Measurements from ENCODE around the gene NGEF.

The NGEF gene

DNA sequence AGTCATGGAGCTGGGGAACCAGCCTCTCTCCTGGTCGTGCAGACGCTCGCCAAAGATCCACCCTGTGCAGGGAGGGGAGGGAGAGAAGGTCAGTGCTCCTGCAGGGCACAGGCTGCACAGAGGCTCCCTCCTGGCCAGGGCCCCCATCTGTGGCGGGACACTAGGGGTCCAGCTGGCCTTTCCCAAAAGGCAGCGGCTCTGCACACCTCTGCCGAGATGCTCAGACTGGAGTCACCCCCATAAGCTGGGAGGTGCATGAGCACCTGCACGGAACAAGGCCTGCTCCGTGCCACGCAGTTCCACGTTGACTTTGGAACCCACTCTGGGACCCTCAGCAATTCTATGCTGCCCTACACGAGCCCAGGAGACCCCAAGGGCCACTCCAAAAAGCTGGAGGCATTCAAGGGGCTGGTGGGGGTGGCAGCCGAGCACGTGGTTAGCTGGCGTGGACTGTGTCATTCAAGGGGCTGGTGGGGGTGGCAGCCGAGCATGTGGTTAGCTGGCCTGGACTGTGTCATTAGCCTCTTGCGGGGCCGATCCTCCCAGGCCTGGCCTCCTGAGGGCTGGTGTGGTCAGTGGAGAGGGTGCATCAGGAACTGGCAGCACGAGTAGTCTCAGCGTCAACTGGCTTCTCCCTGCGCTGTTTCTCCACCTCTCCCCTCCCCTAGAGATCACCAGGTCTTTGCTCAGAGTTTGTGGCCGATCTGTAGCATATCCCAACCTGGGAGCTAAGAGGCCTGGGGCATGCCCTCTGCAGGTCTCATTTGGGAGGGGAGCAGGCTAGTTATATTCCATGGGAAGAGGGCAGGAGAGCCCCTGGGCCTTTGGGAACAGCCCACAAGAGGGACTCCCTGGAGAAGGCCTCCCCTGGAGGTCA, 133.2 kb downstream of the NGEF start:
- no peak for DNase-seq

- DNase-seq = no peak
Observed at GRCh38 chr2:232878855-232879617, 134.0 kb downstream of the NGEF start.

- DNase-seq = no peak
Observed at GRCh38 chr2:232877940-232878511, 135.0 kb downstream of the NGEF start.

GRCh38 chr2:232876978-232877441, 136.0 kb downstream of the NGEF start:
- DNase-seq = no peak

- DNase-seq = no peak
Observed at GRCh38 chr2:232876161-232876977, 136.7 kb downstream of the NGEF start.

GRCh38 chr2:232875256-232876121, 137.6 kb downstream of the NGEF start:
- DNase-seq = no peak

GRCh38 chr2:232874677-232875223, 138.3 kb downstream of the NGEF start:
- no peak for DNase-seq

DNA sequence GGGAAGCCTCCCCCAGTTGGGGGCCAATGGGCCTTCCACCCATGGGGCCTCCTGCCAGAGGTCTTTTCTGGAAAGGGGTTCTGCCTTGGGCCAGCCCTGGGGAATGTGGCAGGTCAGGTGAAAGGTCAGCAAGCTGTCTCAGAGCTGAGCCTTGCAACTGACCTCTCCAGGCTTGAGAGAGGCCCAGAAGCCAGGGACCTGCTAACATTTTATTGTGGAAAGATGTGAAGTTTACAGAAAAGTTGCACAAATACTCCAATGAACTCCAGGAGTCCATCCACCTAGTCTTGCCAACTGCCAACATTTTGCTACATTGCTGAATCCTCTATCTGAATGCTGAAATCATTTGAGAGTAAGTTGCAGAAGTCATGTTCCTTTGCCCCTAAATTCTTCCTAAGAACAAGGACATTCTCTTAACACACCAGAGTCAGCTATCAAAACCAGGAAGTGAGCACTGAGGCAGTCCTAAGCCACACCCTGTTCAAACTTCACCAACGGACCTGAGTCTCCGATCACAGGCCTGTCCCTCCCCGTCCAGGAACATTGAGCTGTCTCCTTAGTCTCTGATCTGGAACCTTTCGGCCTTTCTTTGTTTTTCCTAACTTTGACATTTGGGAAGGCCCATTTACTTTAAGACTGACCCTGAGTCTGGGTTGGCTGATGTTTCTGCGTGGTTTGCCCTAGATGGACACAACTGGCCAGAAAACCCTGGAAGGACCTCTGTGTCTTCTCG, 139.0 kb downstream of the NGEF start:
- DNase-seq = no peak

DNA sequence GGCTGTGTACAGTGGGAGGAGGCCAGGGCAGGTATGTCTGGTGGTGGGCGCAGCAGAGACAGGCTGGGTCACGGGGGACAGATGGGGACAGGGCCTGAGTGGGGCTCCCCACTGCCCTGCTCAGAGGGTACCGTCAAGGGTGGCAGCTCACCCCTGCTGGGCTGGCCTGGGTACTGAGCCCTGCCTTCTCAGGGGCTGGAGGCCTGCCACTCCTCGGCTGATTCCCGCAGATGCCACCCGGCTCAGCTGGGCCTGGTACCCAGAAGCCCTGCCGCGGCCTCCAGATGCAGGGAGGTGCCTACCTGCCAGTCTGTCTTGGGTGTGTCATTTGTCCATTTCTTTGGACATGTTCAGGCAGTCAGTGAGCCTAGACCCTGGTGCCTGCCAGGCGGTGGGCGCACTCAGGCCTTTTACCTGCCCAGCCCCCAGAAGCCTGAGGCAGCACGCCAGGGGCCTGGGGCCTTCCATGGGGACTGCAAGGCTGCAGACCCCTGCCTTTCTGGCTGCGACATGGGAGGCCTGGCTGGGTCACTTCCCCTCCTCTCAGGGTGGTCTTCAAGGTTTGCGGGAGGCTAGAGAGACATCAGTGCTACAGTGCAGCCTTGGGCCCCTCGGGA, 139.7 kb downstream of the NGEF start:
- DNase-seq = no peak

GRCh38 chr2:232872826-232873225, 140.2 kb downstream of the NGEF start:
- DNase-seq = no peak

GRCh38 chr2:232871835-232872736, 141.0 kb downstream of the NGEF start:
- no peak for DNase-seq

DNA sequence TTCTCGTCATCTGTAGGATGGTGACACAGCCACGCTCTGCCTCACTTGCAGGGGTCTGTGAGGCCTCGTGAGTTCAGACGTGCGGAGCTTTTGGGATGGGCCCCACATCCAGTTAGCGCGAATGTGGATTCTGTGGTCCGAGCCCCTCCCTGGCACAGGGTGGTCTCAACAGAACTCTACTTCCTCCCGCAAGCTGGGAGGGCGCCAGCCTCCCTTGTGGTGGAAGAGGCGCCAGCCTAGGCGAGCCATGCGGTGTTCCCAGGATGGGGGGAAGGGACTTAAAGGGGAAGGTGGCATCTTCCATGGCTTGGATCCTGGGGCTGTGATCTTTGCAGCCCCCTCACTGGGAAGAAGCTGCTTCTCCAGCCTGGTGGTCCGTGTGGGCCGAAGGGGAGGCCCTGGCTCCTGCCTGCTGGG, 141.6 kb downstream of the NGEF start:
- no peak for DNase-seq

GRCh38 chr2:232870766-232871371, 142.2 kb downstream of the NGEF start:
- no peak for DNase-seq

GRCh38 chr2:232870018-232870765, 142.9 kb downstream of the NGEF start, which contains the start of gene SNORC:
Gene SNORC (plus strand): TSS chr2:232870264. CDS start chr2:232870342, 78 bp downstream.
- no peak for DNase-seq

GRCh38 chr2:232869138-232870017, 143.7 kb downstream of the NGEF start:
- no peak for DNase-seq

DNA sequence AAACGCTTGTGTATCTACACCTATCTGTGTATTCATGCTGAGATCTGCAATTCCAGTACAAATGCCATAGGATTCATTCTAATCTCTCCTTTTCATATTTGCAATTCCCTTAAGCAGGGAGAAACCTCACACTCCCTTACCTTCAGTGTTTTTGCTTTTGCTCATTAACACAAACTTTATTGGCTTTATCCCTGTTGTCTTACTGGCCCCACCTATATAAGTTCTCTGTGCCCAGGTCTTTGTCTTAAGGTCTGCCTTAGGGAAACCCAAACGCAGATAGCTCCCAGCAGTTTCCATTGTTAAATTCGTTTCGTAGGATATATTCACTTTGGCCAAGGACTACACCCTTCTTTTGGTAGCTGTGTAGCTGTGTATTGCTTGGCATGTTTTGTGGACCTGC, 147.0 kb downstream of the NGEF start:
- DNase-seq = no peak

- no peak for DNase-seq
Observed at GRCh38 chr2:232865165-232865564, 147.9 kb downstream of the NGEF start.
